Measurements from ENCODE around the gene ALDH1A2.

Gene ALDH1A2

GRCh38 chr15:58070801-58071418 lies 5.4 kb upstream of the ALDH1A2 start:
- TF ChIP-seq CTCF (IDR thresholded peaks at IDR 0.05; ENCODE audit: low read depth, low read length, poor library complexity, severe bottlenecking): peak; percentile 95
- TF ChIP-seq EZH2phosphoT487 (IDR thresholded peaks at IDR 0.05; ENCODE audit: borderline replicate concordance, low read length): no peak
- Histone ChIP-seq H3K27ac (ENCODE audit: low read depth, low read length) (no peak overlapping the region), H4K20me1 (ENCODE audit: control insufficient read depth, insufficient read depth, low read depth, low read length) (no peaks in the 10 kb centered on the region), H3K79me2 (ENCODE audit: control insufficient read depth, low read length) (no peaks in the 10 kb centered on the region), H3K9me3 (ENCODE audit: control insufficient read depth, insufficient read depth, low read length) (no peaks in the 10 kb centered on the region), H3K4me2 (ENCODE audit: low read length) (no peak overlapping the region), H3K4me3 (ENCODE audit: low read length) (no peak overlapping the region), H3F3A (ENCODE audit: control insufficient read depth, insufficient read depth) (no peaks in the 10 kb centered on the region), H3K9me2 (replicated peaks; ENCODE audit: control insufficient read depth, low read length) (no peaks in the 10 kb centered on the region), H3K27me3 (ENCODE audit: control insufficient read depth, low read length) (no peaks in the 10 kb centered on the region), H3K36me3 (ENCODE audit: control insufficient read depth, low read length) (no peaks in the 10 kb centered on the region), H3K4me1 (ENCODE audit: control insufficient read depth, low read length) (no peaks in the 10 kb centered on the region)

GRCh38 chr15:58069008-58069407 lies 3.5 kb upstream of the ALDH1A2 start:
- Histone ChIP-seq H3K4me2 (ENCODE audit: low read length) (no peak overlapping the region), H3K4me3 (ENCODE audit: low read length) (no peak overlapping the region), H3K79me2 (ENCODE audit: control insufficient read depth, low read length) (no peaks in the 10 kb centered on the region), H3K9me2 (replicated peaks; ENCODE audit: control insufficient read depth, low read length) (no peaks in the 10 kb centered on the region), H3K27me3 (ENCODE audit: control insufficient read depth, low read length) (no peaks in the 10 kb centered on the region), H3K27ac (ENCODE audit: low read depth, low read length) (no peak overlapping the region), H3K36me3 (ENCODE audit: control insufficient read depth, low read length) (no peaks in the 10 kb centered on the region), H3K9me3 (ENCODE audit: control insufficient read depth, insufficient read depth, low read length) (no peaks in the 10 kb centered on the region), H4K20me1 (ENCODE audit: control insufficient read depth, insufficient read depth, low read depth, low read length) (no peaks in the 10 kb centered on the region), H3K4me1 (ENCODE audit: control insufficient read depth, low read length) (no peaks in the 10 kb centered on the region), H3F3A (ENCODE audit: control insufficient read depth, insufficient read depth) (no peaks in the 10 kb centered on the region)
- TF ChIP-seq CTCF (IDR thresholded peaks at IDR 0.05; ENCODE audit: low read depth, low read length, poor library complexity, severe bottlenecking): no peak
- TF ChIP-seq EZH2phosphoT487 (IDR thresholded peaks at IDR 0.05; ENCODE audit: borderline replicate concordance, low read length): no peak

GRCh38 chr15:58066042-58066867 lies 744 bp upstream of the ALDH1A2 start:
- no peak for TF ChIP-seq CTCF (IDR thresholded peaks at IDR 0.05; ENCODE audit: low read depth, low read length, poor library complexity, severe bottlenecking)
- TF ChIP-seq EZH2phosphoT487 (IDR thresholded peaks at IDR 0.05; ENCODE audit: borderline replicate concordance, low read length): no peak
- H3K36me3 ChIP-seq (ENCODE audit: control insufficient read depth, low read length): no peaks in the 10 kb centered on the region
- H3K9me3 ChIP-seq (ENCODE audit: control insufficient read depth, insufficient read depth, low read length): no peaks in the 10 kb centered on the region
- no peaks in the 10 kb centered on the region for H3K79me2 ChIP-seq (ENCODE audit: control insufficient read depth, low read length)
- no peaks in the 10 kb centered on the region for H3K4me1 ChIP-seq (ENCODE audit: control insufficient read depth, low read length)
- H4K20me1 ChIP-seq (ENCODE audit: control insufficient read depth, insufficient read depth, low read depth, low read length): no peaks in the 10 kb centered on the region
- no peak overlapping the region for H3K4me2 ChIP-seq (ENCODE audit: low read length)
- no peaks in the 10 kb centered on the region for H3F3A ChIP-seq (ENCODE audit: control insufficient read depth, insufficient read depth)
- peaks cover 3% of the 10 kb centered on the region; the same call in 1 of the 2 replicates for H3K27me3 ChIP-seq (ENCODE audit: control insufficient read depth, low read length)
- no peak overlapping the region for H3K27ac ChIP-seq (ENCODE audit: low read depth, low read length)
- no peaks in the 10 kb centered on the region for H3K9me2 ChIP-seq (replicated peaks; ENCODE audit: control insufficient read depth, low read length)
- no peak overlapping the region for H3K4me3 ChIP-seq (ENCODE audit: low read length)
